Hepatocyte (in vitro differentiated cells): ENCODE measurements around the gene IER3. TPM values are rescaled to one million over a fixed set of nuclear protein-coding genes. Genes with fewer than 3 reads are reported as not detected.

ENCODE experiments used
- DNase-seq: peaks from one replicate; pipeline ENCODE4 v3.0.0-alpha.2; 2016; ENCODE audit warnings: low spot score
- H2AFZ ChIP-seq: fragments of 200-600 bp; sonication (generic); 2 replicates; pipeline ENCODE4 v1.6.0; 2016; ENCODE audit warnings: antibody characterized with exemption, mild to moderate bottlenecking
- H3K27ac ChIP-seq: fragments of 200-600 bp; sonication (generic); 2 replicates; pipeline ENCODE4 v1.5.1; 2016; ENCODE audit warnings: mild to moderate bottlenecking
- H3K27me3 ChIP-seq: fragments of 200-600 bp; sonication (generic); 2 replicates; pipeline ENCODE4 v1.6.1; 2016
- H3K36me3 ChIP-seq: fragments of 200-600 bp; sonication (generic); replicated peaks from 2 replicates; pipeline ENCODE4 v1.5.1; 2016; ENCODE audit warnings: low read depth; ENCODE audit not compliant: insufficient read depth
- H3K4me1 ChIP-seq: fragments of 200-600 bp; sonication (generic); 2 replicates; pipeline ENCODE4 v1.5.1; 2016; ENCODE audit warnings: mild to moderate bottlenecking, moderate library complexity; ENCODE audit not compliant: insufficient read depth
- H3K4me2 ChIP-seq: fragments of 200-600 bp; sonication (generic); 2 replicates; pipeline ENCODE4 v1.6.0; 2016
- H3K4me3 ChIP-seq: fragments of 200-600 bp; sonication (generic); 2 replicates; pipeline ENCODE4 v1.5.1; 2016; ENCODE audit warnings: mild to moderate bottlenecking
- H3K79me2 ChIP-seq: fragments of 200-600 bp; sonication (generic); 2 replicates; pipeline ENCODE4 v1.6.0; 2017; ENCODE audit warnings: mild to moderate bottlenecking
- H3K9me2 ChIP-seq: fragments of 200-600 bp; sonication (generic); replicated peaks from 2 replicates; pipeline ENCODE4 v1.6.0; 2017; ENCODE audit warnings: mild to moderate bottlenecking; ENCODE audit not compliant: insufficient read depth
- H3K9me3 ChIP-seq: fragments of 200-600 bp; sonication (generic); 2 replicates; pipeline ENCODE4 v1.5.1; 2016; ENCODE audit warnings: low read depth, mild to moderate bottlenecking
- H4K20me1 ChIP-seq: fragments of 200-600 bp; sonication (generic); 2 replicates; pipeline ENCODE4 v1.6.0; 2016; ENCODE audit warnings: mild to moderate bottlenecking; ENCODE audit not compliant: insufficient read depth, poor library complexity, severe bottlenecking
- CTCF ChIP-seq: fragments of 200-600 bp; sonication (generic); IDR thresholded peaks from 2 replicates; pipeline ENCODE4 v1.5.1; 2016; ENCODE audit warnings: antibody characterized with exemption, mild to moderate bottlenecking; ENCODE audit not compliant: poor library complexity
- EZH2 ChIP-seq: fragments of 200-600 bp; sonication (generic); IDR thresholded peaks from 2 replicates; pipeline ENCODE4 v1.6.1; 2016; ENCODE audit warnings: antibody characterized with exemption, mild to moderate bottlenecking, borderline replicate concordance
- EZH2phosphoT487 ChIP-seq: fragments of 200-600 bp; sonication (generic); IDR thresholded peaks from one replicate; pipeline ENCODE4 v1.6.1; 2018; ENCODE audit warnings: antibody characterized with exemption, mild to moderate bottlenecking, low read depth, moderate library complexity; ENCODE audit not compliant: unreplicated experiment, severe bottlenecking
- WGBS: methylation state at CpG from one replicate; pipeline ENCODE4 v1.1.6; 2016; ENCODE audit warnings: low lambda C conversion rate; ENCODE audit errors: missing lambda C conversion rate; 5-methylcytosine and 5-hydroxymethylcytosine counted together
- polyA plus RNA-seq: library from polyadenylated mRNA; unstranded; fragments of >200 nt; fragmentation: Nextera tagmentation; extraction: Ambion mirVana; gene quantifications from 2 replicates; pipeline ENCODE4 v1.2.1, GENCODE V29; 2016
- total RNA-seq: library from RNA; depleted of rRNA; stranded (reverse); fragments of >200 nt; gene quantifications from 2 replicates; pipeline ENCODE4 v1.2.3, GENCODE V29; 2014

IER3 gene
- total and polyA plus RNA-seq, 2 experiments from 2014 or later, result 159 to 193 TPM

DNA sequence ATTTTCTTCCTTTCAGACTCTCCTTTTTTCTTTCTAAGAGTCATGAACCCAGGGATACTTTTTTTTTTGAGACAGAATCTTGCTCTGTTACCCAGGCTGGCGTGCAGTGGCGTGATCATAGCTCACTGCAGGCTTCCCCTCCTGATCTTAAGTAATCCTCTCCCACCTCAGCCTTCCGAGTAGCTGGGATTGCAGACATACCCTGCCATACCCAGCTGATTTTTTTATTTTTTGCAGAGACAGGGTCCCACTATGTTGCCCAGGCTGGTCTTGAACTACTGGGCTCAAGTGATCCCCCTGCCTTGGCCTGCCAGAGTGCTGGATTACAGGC is 32.8 kb upstream of the IER3 start:
- Histone ChIP-seq H3K4me2 (no peak overlapping the region), H3K9me3 (no peaks in the 10 kb centered on the region), H3K4me1 (peaks cover 33% of the 10 kb centered on the region), H3K27ac (peak overlapping the region; percentile 61), H3K27me3 (no peaks in the 10 kb centered on the region), H3K79me2 (no peaks in the 10 kb centered on the region), H3K4me3 (no peak overlapping the region), H3K36me3 (no peaks in the 10 kb centered on the region), H3K9me2 (no peaks in the 10 kb centered on the region), H4K20me1 (no peaks in the 10 kb centered on the region), H2AFZ (no peak overlapping the region)
- 85% methylated on average over 3 of the region's 3 CpGs for WGBS
- TF ChIP-seq EZH2phosphoT487 (no peak), CTCF (no peak), EZH2 (no peak)
- DNase-seq, result no peak

DNA sequence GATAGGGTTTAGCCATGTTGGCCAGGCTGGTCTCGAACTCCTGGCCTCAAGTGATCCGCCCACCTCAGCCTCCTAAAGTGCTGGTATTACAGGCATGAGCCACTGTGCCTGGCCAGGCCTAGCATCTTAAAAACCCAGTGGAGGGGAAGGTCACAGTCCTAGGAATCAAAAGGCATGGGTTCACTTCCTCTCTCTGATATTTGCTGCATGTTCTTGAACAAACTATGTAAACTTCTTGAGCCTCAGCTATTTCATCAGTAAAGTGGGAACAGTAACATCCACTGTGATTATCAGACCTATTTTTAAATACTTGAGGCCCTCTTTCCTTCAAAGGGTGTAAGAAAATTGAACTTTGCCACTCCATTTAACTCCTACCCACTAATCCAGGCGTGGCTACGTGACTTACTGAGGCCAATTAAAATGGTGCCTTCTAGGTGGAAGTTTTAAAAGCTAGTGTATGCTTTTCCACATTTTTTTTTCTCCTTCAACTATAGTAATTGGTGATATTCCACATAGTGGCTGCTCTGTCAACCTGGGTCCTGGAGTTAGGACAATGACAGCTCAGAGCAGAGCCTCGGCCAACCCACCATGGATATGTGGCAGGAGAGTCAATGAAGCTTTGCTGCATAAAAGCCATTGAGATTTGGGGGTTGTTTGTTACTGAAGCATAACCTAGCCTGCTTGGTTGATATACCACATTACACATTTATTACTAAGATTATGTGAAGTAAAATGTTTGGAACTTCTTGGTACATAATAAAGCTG is 32.2 kb upstream of the IER3 start:
- Histone ChIP-seq H2AFZ (no peak overlapping the region), H3K27ac (no peak overlapping the region), H3K9me3 (no peaks in the 10 kb centered on the region), H3K79me2 (no peaks in the 10 kb centered on the region), H3K4me3 (no peak overlapping the region), H3K4me2 (no peak overlapping the region), H3K9me2 (no peaks in the 10 kb centered on the region), H4K20me1 (no peaks in the 10 kb centered on the region), H3K36me3 (no peaks in the 10 kb centered on the region), H3K27me3 (no peaks in the 10 kb centered on the region), H3K4me1 (peaks cover 30% of the 10 kb centered on the region)
- WGBS, result 92% methylated on average over 5 of the region's 5 CpGs
- TF ChIP-seq EZH2phosphoT487 (no peak), CTCF (no peak), EZH2 (no peak)
- no peak for DNase-seq

GRCh38 chr6:30775104-30775503 is 30.8 kb upstream of the IER3 start:
- H3K79me2 ChIP-seq, result no peaks in the 10 kb centered on the region
- TF ChIP-seq CTCF (no peak), EZH2phosphoT487 (no peak), EZH2 (no peak)
- no peak overlapping the region for H2AFZ ChIP-seq
- H3K4me2 ChIP-seq, result no peak overlapping the region
- H3K36me3 ChIP-seq, result no peaks in the 10 kb centered on the region
- H3K4me3 ChIP-seq, result no peak overlapping the region
- peaks cover 27% of the 10 kb centered on the region for H3K4me1 ChIP-seq
- H4K20me1 ChIP-seq, result no peaks in the 10 kb centered on the region
- no peaks in the 10 kb centered on the region for H3K27me3 ChIP-seq
- no peaks in the 10 kb centered on the region for H3K9me2 ChIP-seq
- DNase-seq, result no peak
- 90% methylated on average over 2 of the region's 2 CpGs for WGBS
- H3K9me3 ChIP-seq, result no peaks in the 10 kb centered on the region
- no peak overlapping the region for H3K27ac ChIP-seq
